Measurements from ENCODE around the gene SORBS2. TPM values are rescaled to one million over a fixed set of nuclear protein-coding genes. Genes with fewer than 3 reads are reported as not detected.
A peak's percentile ranks its signal among the peaks of the same experiment; 100 is the strongest.

Gene SORBS2
- total RNA-seq, 1 donor from 2014 or later = not detected

- no peak for TF ChIP-seq CTCF (IDR thresholded peaks at IDR 0.05)
- Mint-ChIP-seq H3K4me1 (peaks cover 20% of the 10 kb centered on the region), H3K36me3 (ENCODE audit: low read depth) (no peaks in the 10 kb centered on the region), H3K4me3 (peak overlapping the region; percentile 82), H3K27ac (peak overlapping the region; percentile 95), H3K27me3 (peaks cover 26% of the 10 kb centered on the region), H3K9me3 (peaks cover 3% of the 10 kb centered on the region)
- peak; percentile 66 for DNase-seq
- POLR2A ChIA-PET = interaction anchor here (0.7 to 2.2 kb wide), 5 partner anchors 115 to 445 kb away, joined by 3 to 10 read pairs (median 6); partner anchors contain the start of genes ANKRD37, CCDC110, LRP2BP and UFSP2
- peak; percentile 92 for ATAC-seq (ENCODE audit: low read depth)
- CTCF ChIA-PET = interaction anchor here (0.8 to 2.8 kb wide), 3 partner anchors 10 to 116 kb away, joined by 3 to 14 read pairs (median 3); no protein-coding TSS in a partner anchor
- intact Hi-C loops (cut with micrococcal nuclease) = loop anchor here (1.0 to 2.0 kb wide), 7 partner anchors 10 to 604 kb away; partner anchors contain the start of genes ANKRD37, CCDC110, CYP4V2 and PDLIM3
Observed at GRCh38 chr4:185587427-185588161, 224.4 kb downstream of the SORBS2 start.

- peak overlapping the region; percentile 95 for H3K27ac Mint-ChIP-seq
- CTCF ChIA-PET = interaction anchor here (0.8 to 3.9 kb wide), 3 partner anchors 11 to 115 kb away, joined by 3 to 28 read pairs (median 3); no protein-coding TSS in a partner anchor
- H3K27me3 Mint-ChIP-seq = peaks cover 29% of the 10 kb centered on the region
- no peak for TF ChIP-seq CTCF (IDR thresholded peaks at IDR 0.05)
- POLR2A ChIA-PET = interaction anchor here (0.7 to 2.2 kb wide), 5 partner anchors 115 to 444 kb away, joined by 3 to 10 read pairs (median 6); partner anchors contain the start of genes ANKRD37, CCDC110, LRP2BP and UFSP2
- no peaks in the 10 kb centered on the region for H3K36me3 Mint-ChIP-seq (ENCODE audit: low read depth)
- peak overlapping the region; percentile 82 for H3K4me3 Mint-ChIP-seq
- intact Hi-C loops (cut with micrococcal nuclease) = loop anchor here (1.0 to 2.0 kb wide), 7 partner anchors 10 to 604 kb away; partner anchors contain the start of genes ANKRD37, CCDC110, CYP4V2 and PDLIM3
- peaks cover 20% of the 10 kb centered on the region for H3K4me1 Mint-ChIP-seq
- no peak for DNase-seq
- ATAC-seq (ENCODE audit: low read depth) = no peak
- peaks cover 3% of the 10 kb centered on the region for H3K9me3 Mint-ChIP-seq
Observed at GRCh38 chr4:185587030-185587426, 225.0 kb downstream of the SORBS2 start.

- peaks cover 3% of the 10 kb centered on the region for H3K9me3 Mint-ChIP-seq
- no peak for TF ChIP-seq CTCF (IDR thresholded peaks at IDR 0.05)
- H3K27ac Mint-ChIP-seq = no peak overlapping the region
- CTCF ChIA-PET = interaction anchor here (3.9 kb wide), 1 partner anchor 13 kb away, joined by 28 read pairs; no protein-coding TSS in a partner anchor
- ATAC-seq (ENCODE audit: low read depth) (no peak), DNase-seq (no peak)
- H3K4me3 Mint-ChIP-seq = no peak overlapping the region
- H3K36me3 Mint-ChIP-seq (ENCODE audit: low read depth) = no peaks in the 10 kb centered on the region
- POLR2A ChIA-PET = no interaction called here
- peaks cover 20% of the 10 kb centered on the region for H3K4me1 Mint-ChIP-seq
- peaks cover 31% of the 10 kb centered on the region for H3K27me3 Mint-ChIP-seq
- intact Hi-C loops (cut with micrococcal nuclease) = no loop called here
Observed at GRCh38 chr4:185585211-185585610, 226.8 kb downstream of the SORBS2 start.

- ATAC-seq (ENCODE audit: low read depth) (no peak), DNase-seq (no peak)
- Mint-ChIP-seq H3K4me1 (peaks cover 17% of the 10 kb centered on the region), H3K4me3 (no peak overlapping the region), H3K9me3 (no peaks in the 10 kb centered on the region), H3K27ac (no peak overlapping the region), H3K27me3 (peaks cover 26% of the 10 kb centered on the region), H3K36me3 (ENCODE audit: low read depth) (no peaks in the 10 kb centered on the region)
- CTCF ChIA-PET = interaction anchor here (3.9 kb wide), 1 partner anchor 15 kb away, joined by 28 read pairs; no protein-coding TSS in a partner anchor
- TF ChIP-seq CTCF (IDR thresholded peaks at IDR 0.05) = no peak
- intact Hi-C loops (cut with micrococcal nuclease) = no loop called here
- POLR2A ChIA-PET = no interaction called here
Observed at GRCh38 chr4:185583813-185584212, 228.2 kb downstream of the SORBS2 start.

All from activated B cell treated with CpG ODN at 0.5 μM for 24 hours (primary cell).